HG02642 (cell line): ENCODE data around the gene GABRR3.
A peak's percentile ranks its signal among the peaks of the same experiment; 100 is the strongest.
"Not testable (repeated sequence)": the region's sequence is repeated elsewhere in the genome, so short reads cannot be mapped to it uniquely, and the experiment has no call there.

Experiments
- ATAC-seq: cut with Tn5 transposase; IDR thresholded peaks from one replicate; pipeline ENCODE4 v1.9.1; 2021; ENCODE audit warnings: mild to moderate bottlenecking; ENCODE audit not compliant: unreplicated experiment, poor library complexity

The GABRR3 gene

GRCh38 chr3:98022978-98023820 lies 11.9 kb downstream of the GABRR3 start:
- ATAC-seq = peak; percentile 72

- peak; percentile 37 for ATAC-seq
These were observed 13.1 kb downstream of the GABRR3 start for GRCh38 chr3:98021830-98022560.

GRCh38 chr3:98020412-98020811 lies 14.7 kb downstream of the GABRR3 start:
- no peak for ATAC-seq

DNA sequence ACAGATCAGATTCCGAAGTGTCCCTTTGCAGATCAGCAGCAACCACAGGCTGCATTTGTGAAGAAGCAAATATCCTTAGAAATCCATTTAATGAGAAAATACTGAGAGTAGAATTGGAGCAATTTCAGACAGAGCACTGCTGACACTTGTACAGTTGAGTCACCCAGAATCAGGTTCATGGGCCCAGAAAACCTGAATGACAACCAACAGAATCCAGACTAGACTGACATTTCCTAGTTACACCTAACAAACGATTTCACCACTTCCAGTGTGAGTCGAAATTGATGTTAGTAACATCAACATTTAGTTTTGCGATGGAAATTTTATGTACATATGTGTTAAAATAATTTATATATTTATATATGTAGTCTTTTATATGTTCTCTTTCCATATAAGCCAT lies 16.8 kb downstream of the GABRR3 start:
- no peak for ATAC-seq

GRCh38 chr3:98014268-98014585 lies 20.9 kb downstream of the GABRR3 start:
- ATAC-seq = no peak

DNA sequence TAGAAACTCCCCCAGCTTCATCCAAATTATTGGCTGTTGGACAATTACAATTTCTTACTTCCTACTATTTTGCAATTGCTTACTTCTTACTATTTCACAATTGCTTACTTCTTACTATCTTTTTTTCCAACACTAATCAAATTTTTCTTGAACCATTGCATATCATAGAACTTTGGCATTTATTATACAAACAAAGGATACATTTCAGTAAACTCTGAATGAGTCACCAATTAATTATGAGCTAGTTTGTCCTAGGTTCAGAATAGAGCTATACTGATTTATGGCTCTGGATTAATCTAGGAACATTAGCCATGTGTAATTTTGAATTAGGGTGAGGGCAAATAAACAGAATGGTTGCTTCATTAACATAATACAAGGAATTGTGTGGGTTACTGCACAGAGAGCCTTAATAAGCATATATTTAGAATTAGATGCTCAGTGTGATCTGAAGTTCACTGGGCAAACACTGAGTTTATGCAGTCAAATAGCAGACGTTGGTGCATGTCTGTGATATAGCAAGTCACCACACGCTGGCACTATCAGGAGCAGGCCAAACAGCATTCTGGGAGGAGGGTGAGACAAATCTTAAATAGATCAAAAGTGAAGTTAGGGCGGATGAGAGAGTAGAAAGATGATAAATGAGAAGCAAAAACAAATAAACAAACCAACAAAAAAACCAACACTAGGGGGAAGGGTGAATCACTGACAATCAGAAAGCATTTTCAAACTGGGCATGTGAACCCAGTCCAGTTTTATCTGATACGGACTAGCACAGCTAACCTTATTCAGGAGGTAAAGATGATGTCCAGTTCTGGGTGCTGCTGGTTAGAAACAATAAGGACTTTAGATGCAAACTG lies 21.5 kb downstream of the GABRR3 start:
- ATAC-seq = no peak

DNA sequence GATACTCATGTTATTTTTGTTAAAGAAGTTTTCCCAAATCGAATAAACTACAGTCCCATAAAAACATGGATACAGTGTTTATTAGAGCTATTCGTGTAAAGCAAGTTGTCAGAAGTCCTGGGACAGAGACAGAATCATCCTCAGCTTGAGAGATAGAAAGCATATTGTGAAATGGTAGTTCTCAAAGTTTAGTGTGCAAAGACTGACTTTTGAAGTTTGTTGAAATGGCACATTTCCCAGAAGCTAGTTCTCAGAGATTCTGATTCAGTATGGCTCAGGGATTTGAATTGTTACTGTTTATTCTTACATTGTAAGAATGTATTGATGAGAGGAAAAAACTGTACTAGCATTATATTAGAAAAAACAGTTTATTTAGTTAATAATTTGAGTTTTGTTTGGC lies 22.1 kb downstream of the GABRR3 start:
- no peak for ATAC-seq

DNA sequence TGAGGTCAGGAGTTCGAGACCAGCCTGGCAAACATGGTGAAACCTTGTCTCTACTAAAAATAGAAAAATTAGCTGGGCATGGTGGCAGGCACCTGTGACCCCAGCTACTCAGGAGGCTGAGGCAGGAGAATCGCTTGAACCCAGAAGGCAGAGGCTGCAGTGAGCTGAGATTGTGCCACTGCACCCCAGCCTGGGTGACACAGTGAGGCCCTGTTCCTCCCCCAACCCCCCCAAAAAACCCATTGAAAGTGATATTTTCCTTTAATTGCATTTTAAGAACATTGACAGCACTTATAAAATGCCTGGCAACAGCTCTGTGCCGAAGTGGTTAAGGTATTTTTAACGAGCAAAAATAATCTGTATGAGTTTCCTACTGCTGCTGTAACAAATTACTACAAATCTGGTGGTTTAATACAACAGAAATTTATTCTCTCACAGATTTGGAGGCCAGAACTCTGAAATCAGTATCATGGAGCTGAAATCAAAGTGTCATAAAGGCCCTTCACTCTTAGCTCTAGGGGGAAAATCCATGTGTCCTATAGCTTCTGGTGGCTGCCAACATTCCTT lies 24.1 kb downstream of the GABRR3 start:
- not testable (repeated sequence) for ATAC-seq

DNA sequence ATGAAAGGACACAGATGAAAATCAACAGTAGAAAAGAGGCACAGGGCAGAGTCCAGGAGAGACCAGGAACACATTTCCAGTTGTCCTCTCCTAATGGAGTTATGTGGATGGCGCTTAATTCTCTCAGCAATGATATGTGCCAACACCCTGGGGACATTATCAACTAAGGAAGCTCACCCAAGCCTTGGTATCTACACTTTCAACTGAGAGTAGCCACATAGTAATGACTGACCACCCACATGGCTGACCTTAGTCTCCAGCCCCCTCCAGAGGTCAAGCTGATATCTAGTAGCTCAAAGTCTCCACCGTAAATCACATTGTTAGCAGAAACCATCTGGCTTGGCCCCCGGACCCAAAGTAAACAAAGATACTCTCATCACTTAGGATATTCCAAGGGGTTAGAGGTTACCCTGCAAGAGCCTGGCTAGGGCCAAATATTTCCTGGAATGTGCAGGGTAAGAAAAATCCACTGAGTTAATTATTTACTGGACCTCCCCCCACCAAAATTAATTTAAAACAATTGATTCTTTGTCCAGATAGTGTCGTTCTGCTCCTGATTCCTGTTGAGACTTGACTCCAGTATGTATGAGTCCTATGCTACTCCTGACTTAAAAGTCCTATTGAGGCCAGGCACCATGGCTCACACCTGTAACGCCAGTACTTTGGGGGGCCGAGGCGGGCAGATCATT lies 24.8 kb downstream of the GABRR3 start:
- no peak for ATAC-seq

- peak; percentile 76 for ATAC-seq
These were observed 26.3 kb downstream of the GABRR3 start for GRCh38 chr3:98008855-98009254.

- no peak for ATAC-seq
These were observed 29.7 kb downstream of the GABRR3 start for GRCh38 chr3:98005438-98005837.

DNA sequence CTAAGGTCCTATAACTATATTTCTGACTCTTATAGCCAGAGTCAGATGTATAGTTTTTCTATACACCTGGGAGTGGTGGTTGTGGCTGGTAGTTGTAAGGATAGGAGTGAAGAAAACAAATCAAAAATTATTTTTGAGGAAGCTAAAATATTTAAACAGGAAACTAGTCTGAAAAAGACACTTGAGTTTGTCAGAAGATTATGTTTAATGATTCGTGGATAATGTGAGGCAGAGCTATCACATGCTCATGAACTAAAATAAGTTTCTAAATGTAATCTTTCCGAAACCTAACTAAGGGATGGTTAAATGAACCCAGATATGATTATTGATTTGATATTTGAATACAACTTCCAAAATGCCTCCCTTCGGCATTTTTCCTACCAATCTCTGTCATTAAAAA lies 30.4 kb downstream of the GABRR3 start:
- ATAC-seq = no peak

DNA sequence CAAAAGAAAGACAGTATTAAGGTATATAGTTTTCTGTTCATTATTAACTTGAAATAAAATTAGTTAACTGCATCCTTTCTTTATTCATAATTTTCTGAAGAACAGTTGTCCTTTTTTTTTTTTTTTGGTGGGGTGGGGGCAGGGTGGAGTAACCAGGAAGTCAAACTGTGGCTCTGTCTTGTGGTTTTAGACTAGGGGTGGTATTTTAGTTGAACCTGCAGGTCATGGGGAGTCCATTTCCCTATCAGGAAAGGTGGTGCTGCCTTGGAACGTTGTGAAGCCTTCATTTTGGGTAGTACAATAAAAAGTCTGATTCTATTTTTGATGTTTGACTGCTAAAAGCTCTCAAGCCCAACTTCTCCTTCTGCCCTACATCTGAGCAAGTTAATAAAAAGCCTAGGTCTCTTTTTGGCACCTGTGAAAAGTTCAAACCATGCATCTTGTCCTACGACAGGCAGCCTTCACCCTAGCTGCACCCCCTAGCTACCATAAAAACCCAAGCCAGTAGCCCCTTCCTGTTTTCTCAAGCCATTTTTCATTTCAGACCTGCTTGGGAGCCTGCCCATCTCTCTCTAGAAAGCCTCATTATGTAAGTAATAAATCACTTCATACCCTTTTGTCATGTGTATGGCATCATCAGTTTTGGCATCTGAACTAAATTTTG lies 31.7 kb downstream of the GABRR3 start:
- peak; percentile 69 for ATAC-seq

GRCh38 chr3:98002717-98003116 lies 32.4 kb downstream of the GABRR3 start:
- no peak for ATAC-seq

GRCh38 chr3:97999994-98000393 lies 35.1 kb downstream of the GABRR3 start:
- no peak for ATAC-seq

DNA sequence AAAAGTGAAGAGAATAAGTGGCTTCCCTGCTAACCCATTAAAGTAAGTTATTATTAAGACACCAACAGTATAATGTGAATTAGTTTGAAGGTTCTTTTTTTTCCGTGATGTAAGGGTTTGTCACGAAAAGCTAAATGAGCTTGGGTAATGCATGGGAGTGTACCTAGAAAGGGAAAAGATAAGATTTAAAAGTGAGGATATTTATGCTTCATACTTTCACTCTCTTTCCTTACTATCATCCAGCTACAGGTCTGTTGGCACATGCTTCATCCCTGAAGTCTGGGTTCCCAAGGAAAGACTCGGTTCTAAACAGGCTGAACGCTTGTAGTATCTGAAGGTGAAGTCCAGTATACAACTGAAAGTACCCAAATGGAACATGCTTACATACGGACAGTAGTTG lies 36.0 kb downstream of the GABRR3 start:
- ATAC-seq = no peak

- ATAC-seq = no peak
These were observed 38.1 kb downstream of the GABRR3 start for GRCh38 chr3:97996988-97997387.

GRCh38 chr3:97994328-97994945 lies 40.7 kb downstream of the GABRR3 start:
- ATAC-seq = no peak

- no peak for ATAC-seq
These were observed 41.6 kb downstream of the GABRR3 start for GRCh38 chr3:97993526-97993925.
